GM19025 (cell line): ENCODE results near the gene EBNA1BP2.
"Not testable (repeated sequence)": the region's sequence is repeated elsewhere in the genome, so short reads cannot be mapped to it uniquely, and the experiment has no call there.

Experiments used
- ATAC-seq: cut with Tn5 transposase; IDR thresholded peaks from one replicate; pipeline ENCODE4 v1.9.1; 2021; ENCODE audit warnings: mild to moderate bottlenecking, low read depth, moderate library complexity; ENCODE audit not compliant: unreplicated experiment

EBNA1BP2 gene

GRCh38 chr1:43123031-43123430, 49.1 kb downstream of the EBNA1BP2 start:
- ATAC-seq = no peak

- ATAC-seq = no peak
These were observed 50.7 kb downstream of the EBNA1BP2 start for GRCh38 chr1:43121256-43121900.

GRCh38 chr1:43119928-43120586, 52.0 kb downstream of the EBNA1BP2 start:
- not testable (repeated sequence) for ATAC-seq
